ENCODE data around the gene GJA8.
"Not testable (repeated sequence)": the region's sequence is repeated elsewhere in the genome, so short reads cannot be mapped to it uniquely, and the experiment has no call there.

GJA8 gene

GRCh38 chr1:147902253-147902845 lies at the start of gene GJA8:
Gene GJA8 (plus strand): TSS chr1:147902795. CDS start chr1:147907956, 5,161 bp downstream.
- no peak for DNase-seq (ENCODE audit: low spot score)

GRCh38 chr1:147853391-147853790 lies 49.2 kb upstream of the GJA8 start:
- no peak for DNase-seq (ENCODE audit: low spot score)

GRCh38 chr1:147854989-147855388 lies 47.6 kb upstream of the GJA8 start:
- not testable (repeated sequence) for DNase-seq (ENCODE audit: low spot score)

GRCh38 chr1:147855996-147856395 lies 46.6 kb upstream of the GJA8 start:
- not testable (repeated sequence) for DNase-seq (ENCODE audit: low spot score)

GRCh38 chr1:147867204-147867603 lies 35.4 kb upstream of the GJA8 start:
- not testable (repeated sequence) for DNase-seq (ENCODE audit: low spot score)

GRCh38 chr1:147878022-147878421 lies 24.6 kb upstream of the GJA8 start:
- no peak for DNase-seq (ENCODE audit: low spot score)

GRCh38 chr1:147879911-147880310 lies 22.7 kb upstream of the GJA8 start:
- no peak for DNase-seq (ENCODE audit: low spot score)

GRCh38 chr1:147882535-147882934 lies 20.1 kb upstream of the GJA8 start:
- no peak for DNase-seq (ENCODE audit: low spot score)

GRCh38 chr1:147890177-147890790 lies 12.3 kb upstream of the GJA8 start:
- DNase-seq (ENCODE audit: low spot score) = peak; percentile 39

- DNase-seq (ENCODE audit: low spot score) = no peak
Measured at GRCh38 chr1:147891088-147891487, 11.5 kb upstream of the GJA8 start.

- no peak for DNase-seq (ENCODE audit: low spot score)
Measured at GRCh38 chr1:147892216-147892615, 10.4 kb upstream of the GJA8 start.

- DNase-seq (ENCODE audit: low spot score) = peak; percentile 39
Measured at GRCh38 chr1:147892731-147893214, 9.8 kb upstream of the GJA8 start.

- DNase-seq (ENCODE audit: low spot score) = no peak
Measured at GRCh38 chr1:147895123-147895522, 7.5 kb upstream of the GJA8 start.

GRCh38 chr1:147897029-147897752 lies 5.4 kb upstream of the GJA8 start:
- no peak for DNase-seq (ENCODE audit: low spot score)

GRCh38 chr1:147897789-147898188 lies 4.8 kb upstream of the GJA8 start:
- no peak for DNase-seq (ENCODE audit: low spot score)

- no peak for DNase-seq (ENCODE audit: low spot score)
Measured at GRCh38 chr1:147904726-147905125, 2.1 kb downstream of the GJA8 start.

- no peak for DNase-seq (ENCODE audit: low spot score)
Measured at GRCh38 chr1:147907786-147908509, 5.4 kb downstream of the GJA8 start.

GRCh38 chr1:147912553-147912952 lies 10.0 kb downstream of the GJA8 start:
- DNase-seq (ENCODE audit: low spot score) = no peak

GRCh38 chr1:147913362-147913942 lies 10.9 kb downstream of the GJA8 start:
- no peak for DNase-seq (ENCODE audit: low spot score)

GRCh38 chr1:147919896-147920295 lies 17.3 kb downstream of the GJA8 start:
- DNase-seq (ENCODE audit: low spot score) = no peak

GRCh38 chr1:147924813-147925212 lies 22.2 kb downstream of the GJA8 start:
- DNase-seq (ENCODE audit: low spot score) = no peak

GRCh38 chr1:147927215-147927614 lies 24.6 kb downstream of the GJA8 start:
- not testable (repeated sequence) for DNase-seq (ENCODE audit: low spot score)
